H9 (cell line): ENCODE results near the gene NSUN5. TPM values are rescaled to one million over a fixed set of nuclear protein-coding genes. Genes with fewer than 3 reads are reported as not detected.
"Not testable (repeated sequence)": the region's sequence is repeated elsewhere in the genome, so short reads cannot be mapped to it uniquely, and the experiment has no call there.

Experiments
- DNase-seq: peaks from one replicate; pipeline ENCODE4 v3.0.0-alpha.2; 2017
- H2AFZ ChIP-seq: one replicate; pipeline ENCODE4 v1.6.1; 2013; ENCODE audit warnings: mild to moderate bottlenecking, low read length, control low read depth, moderate library complexity
- H2AK5ac ChIP-seq: 2 replicates; pipeline ENCODE4 v1.6.1; 2013; ENCODE audit warnings: low read length, control low read depth, mixed read lengths; ENCODE audit not compliant: insufficient read length
- H2BK120ac ChIP-seq: one replicate; pipeline ENCODE4 v1.6.1; 2013; ENCODE audit warnings: low read depth, mild to moderate bottlenecking, low read length, control low read depth, inconsistent platforms; ENCODE audit not compliant: poor library complexity, severe bottlenecking
- H2BK12ac ChIP-seq: 2 replicates; pipeline ENCODE4 v1.6.1; 2013; ENCODE audit warnings: low read length, control low read depth, mixed read lengths, low read depth; ENCODE audit not compliant: insufficient read length
- H2BK15ac ChIP-seq: 2 replicates; pipeline ENCODE4 v1.6.1; 2013; ENCODE audit warnings: low read depth, low read length, control low read depth
- H2BK20ac ChIP-seq: one replicate; pipeline ENCODE4 v1.6.1; 2013; ENCODE audit warnings: low read depth, mild to moderate bottlenecking, low read length, control low read depth, inconsistent platforms; ENCODE audit not compliant: poor library complexity, severe bottlenecking
- H2BK5ac ChIP-seq: 2 replicates; pipeline ENCODE4 v1.6.1; 2013; ENCODE audit warnings: low read length, control low read depth, mixed read lengths; ENCODE audit not compliant: insufficient read length
- H3K14ac ChIP-seq: 2 replicates; pipeline ENCODE4 v1.6.1; 2013; ENCODE audit warnings: low read length, control low read depth; ENCODE audit not compliant: insufficient read depth
- H3K18ac ChIP-seq: 2 replicates; pipeline ENCODE4 v1.6.1; 2013; ENCODE audit warnings: low read depth, mild to moderate bottlenecking, mixed read lengths, low read length, control low read depth; ENCODE audit not compliant: insufficient read length
- H3K23ac ChIP-seq: 2 replicates; pipeline ENCODE4 v1.6.1; 2013; ENCODE audit warnings: low read length, control low read depth, mixed read lengths, low read depth; ENCODE audit not compliant: insufficient read length
- H3K23me2 ChIP-seq: 2 replicates; pipeline ENCODE4 v1.6.1; 2013; ENCODE audit warnings: low read depth, mild to moderate bottlenecking, mixed read lengths, low read length, control low read depth; ENCODE audit not compliant: insufficient read length, poor library complexity, severe bottlenecking
- H3K27ac ChIP-seq: 2 replicates; pipeline ENCODE4 v1.5.1; 2013; ENCODE audit warnings: low read length, control low read depth, mixed read lengths, low read depth; ENCODE audit not compliant: insufficient read length
- H3K27me3 ChIP-seq: 2 replicates; pipeline ENCODE4 v1.6.1; 2013; ENCODE audit warnings: low read length, control low read depth, inconsistent platforms; ENCODE audit not compliant: insufficient read depth
- H3K4ac ChIP-seq: 2 replicates; pipeline ENCODE4 v1.6.1; 2013; ENCODE audit warnings: low read depth, mild to moderate bottlenecking, control low read depth, inconsistent platforms, low read length, moderate library complexity
- H3K4me1 ChIP-seq: 2 replicates; pipeline ENCODE4 v1.6.1; 2013; ENCODE audit warnings: low read length, control low read depth, inconsistent platforms; ENCODE audit not compliant: insufficient read depth
- H3K4me2 ChIP-seq: 2 replicates; pipeline ENCODE4 v1.6.1; 2013; ENCODE audit warnings: low read length, control low read depth, mixed read lengths; ENCODE audit not compliant: insufficient read length, insufficient read depth
- H3K56ac ChIP-seq: 2 replicates; pipeline ENCODE4 v1.6.1; 2013; ENCODE audit warnings: low read depth, mild to moderate bottlenecking, mixed read lengths, low read length, control low read depth; ENCODE audit not compliant: insufficient read length
- H3K79me1 ChIP-seq: 2 replicates; pipeline ENCODE4 v1.6.1; 2013; ENCODE audit warnings: low read depth, mild to moderate bottlenecking, moderate library complexity, low read length, control low read depth, inconsistent platforms; ENCODE audit not compliant: insufficient read depth, poor library complexity, severe bottlenecking
- H3K79me2 ChIP-seq: 2 replicates; pipeline ENCODE4 v1.6.1; 2013; ENCODE audit warnings: low read length, control low read depth, inconsistent platforms; ENCODE audit not compliant: insufficient read depth
- H3K9ac ChIP-seq: 2 replicates; pipeline ENCODE4 v1.6.1; 2013; ENCODE audit warnings: low read length, control low read depth, mixed read lengths; ENCODE audit not compliant: insufficient read length; ENCODE audit errors: extremely low read depth
- H3K9me3 ChIP-seq: one replicate; pipeline ENCODE4 v1.6.1; 2013; ENCODE audit warnings: low read depth, low read length, inconsistent platforms; ENCODE audit not compliant: control insufficient read depth
- H3T11ph ChIP-seq: one replicate; pipeline ENCODE4 v1.6.1; 2013; ENCODE audit warnings: mild to moderate bottlenecking, low read length, control low read depth, inconsistent platforms
- H4K20me1 ChIP-seq: one replicate; pipeline ENCODE4 v1.6.1; 2013; ENCODE audit not compliant: control insufficient read depth, insufficient read length, insufficient read depth
- H4K5ac ChIP-seq: 2 replicates; pipeline ENCODE4 v1.6.1; 2013; ENCODE audit warnings: low read depth, mild to moderate bottlenecking, mixed read lengths, low read length, control low read depth; ENCODE audit not compliant: insufficient read length
- H4K8ac ChIP-seq: replicated peaks from 2 replicates; pipeline ENCODE4 v1.6.1; 2013; ENCODE audit warnings: low read length, control low read depth, mixed read lengths, low read depth; ENCODE audit not compliant: insufficient read length
- H4K91ac ChIP-seq: 2 replicates; pipeline ENCODE4 v1.6.1; 2013; ENCODE audit warnings: low read depth, mild to moderate bottlenecking, moderate library complexity, mixed read lengths, low read length, control low read depth; ENCODE audit not compliant: insufficient read length
- H3K27ac Mint-ChIP-seq, 3 experiments: 2 replicates in 2 of 3; 3 replicates in 1 of 3; pipeline ENCODE4 v1.8.0; 2020 to 2021; ENCODE audit warnings: mixed read lengths in 3 of 3, mild to moderate bottlenecking in 1 of 3, moderate library complexity in 1 of 3
- H3K27me3 Mint-ChIP-seq: 2 replicates; pipeline ENCODE4 v1.8.0; 2021; ENCODE audit warnings: low read depth, mild to moderate bottlenecking, moderate library complexity, mixed read lengths
- H3K36me3 Mint-ChIP-seq, 3 experiments: 2 replicates in 2 of 3; 3 replicates in 1 of 3; pipeline ENCODE4 v1.8.0; 2020 to 2021; ENCODE audit warnings: low read depth in 3 of 3, mixed read lengths in 3 of 3; ENCODE audit not compliant: insufficient read depth in 1 of 3
- H3K4me1 Mint-ChIP-seq, 2 experiments: 2 replicates each; pipeline ENCODE4 v1.8.0; 2020; ENCODE audit warnings: mixed read lengths in 2 of 2
- H3K4me3 Mint-ChIP-seq, 2 experiments: 2 replicates in 1 of 2; 3 replicates in 1 of 2; pipeline ENCODE4 v1.8.0; 2020 to 2021; ENCODE audit warnings: mild to moderate bottlenecking in 2 of 2, mixed read lengths in 2 of 2, moderate library complexity in 1 of 2
- H3K9me3 Mint-ChIP-seq, 2 experiments: 2 replicates in 1 of 2; 3 replicates in 1 of 2; pipeline ENCODE4 v1.8.0; 2020; ENCODE audit warnings: mild to moderate bottlenecking in 2 of 2, mixed read lengths in 2 of 2, moderate library complexity in 1 of 2
- WGBS: extraction: QIAGEN DNeasy Blood & Tissue Kit; methylation state at CpG from one replicate; pipeline ENCODE4 v1.1.7; 2013; ENCODE audit warnings: missing lambda C conversion rate, low lambda C conversion rate, mixed read lengths; ENCODE audit not compliant: insufficient read length; ENCODE audit errors: extremely low coverage; 5-methylcytosine and 5-hydroxymethylcytosine counted together
- total RNA-seq: library from RNA; stranded (reverse); gene quantifications from 2 replicates; pipeline ENCODE4 v1.2.1, GENCODE V29; 2021

NSUN5 gene
- total RNA-seq, 1 experiment from 2014 or later, result 64.2 TPM

GRCh38 chr7:73297706-73298105 is 10.9 kb downstream of the NSUN5 start:
- not testable (repeated sequence) for H3K9ac ChIP-seq, H4K5ac ChIP-seq, H3K23me2 ChIP-seq, H4K91ac ChIP-seq, H3K27ac ChIP-seq, H3K23ac ChIP-seq, H3K27ac Mint-ChIP-seq, H3K4me2 ChIP-seq, H2AK5ac ChIP-seq, H3K79me2 ChIP-seq, H3K56ac ChIP-seq, H3K4ac ChIP-seq, H2BK5ac ChIP-seq, H3K4me1 Mint-ChIP-seq, H3K79me1 ChIP-seq, H3K36me3 Mint-ChIP-seq, H4K20me1 ChIP-seq, H2BK20ac ChIP-seq, H3K18ac ChIP-seq, H3K27me3 Mint-ChIP-seq, H2BK120ac ChIP-seq, H3K9me3 ChIP-seq, H2AFZ ChIP-seq, H2BK12ac ChIP-seq, H3K9me3 Mint-ChIP-seq, H3K4me1 ChIP-seq, H3K14ac ChIP-seq, H4K8ac ChIP-seq, H3K27me3 ChIP-seq, H2BK15ac ChIP-seq, H3T11ph ChIP-seq, DNase-seq, H3K4me3 Mint-ChIP-seq
- WGBS, result no CpG with 5 or more reads among the region's 27 CpGs

- H3K4me1 ChIP-seq, H2AK5ac ChIP-seq, H3K27ac ChIP-seq, H4K91ac ChIP-seq, H3K79me1 ChIP-seq, H3K4me2 ChIP-seq, H3K4me1 Mint-ChIP-seq, H4K5ac ChIP-seq, H3K14ac ChIP-seq, H3T11ph ChIP-seq, H3K56ac ChIP-seq, H4K8ac ChIP-seq, H3K23ac ChIP-seq, H3K36me3 Mint-ChIP-seq, H3K9me3 Mint-ChIP-seq, H2BK120ac ChIP-seq, H2BK20ac ChIP-seq, H3K27me3 Mint-ChIP-seq, H2BK12ac ChIP-seq, H4K20me1 ChIP-seq, H3K9me3 ChIP-seq, H3K23me2 ChIP-seq, H3K4me3 Mint-ChIP-seq, DNase-seq, H3K27me3 ChIP-seq, H2AFZ ChIP-seq, H3K18ac ChIP-seq, H2BK5ac ChIP-seq, H3K4ac ChIP-seq, H3K27ac Mint-ChIP-seq, H3K79me2 ChIP-seq, H3K9ac ChIP-seq, H2BK15ac ChIP-seq: not testable (repeated sequence)
- no CpG with 5 or more reads among the region's 13 CpGs for WGBS
Observed at GRCh38 chr7:73297235-73297634, 11.4 kb downstream of the NSUN5 start.
